ENCODE measurements around the gene DOCK10. TPM values are rescaled to one million over a fixed set of nuclear protein-coding genes. Genes with fewer than 3 reads are reported as not detected.

Gene DOCK10
- total RNA-seq, 1 experiment from 2014 or later = 28.9 TPM

DNA sequence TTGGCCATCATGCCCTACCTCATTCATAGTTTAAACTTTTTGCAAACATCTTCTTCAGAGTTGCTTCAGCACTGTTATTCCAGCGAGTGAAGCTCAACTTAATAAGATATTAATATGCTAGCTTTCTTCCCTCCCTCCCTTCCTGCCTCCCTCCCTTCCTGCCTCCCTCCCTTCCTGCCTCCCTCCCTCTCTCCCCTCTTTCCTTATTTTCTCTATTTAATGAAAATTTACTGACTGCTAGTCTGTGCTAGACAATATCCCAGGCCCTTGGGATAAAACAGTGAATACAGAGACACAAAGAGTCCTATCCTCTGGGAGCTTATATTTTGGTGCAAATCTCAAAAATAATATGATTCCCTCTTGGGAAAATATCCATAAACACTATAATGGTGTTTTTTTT is 42.9 kb downstream of the DOCK10 start:
- Histone ChIP-seq H3K27ac (no peak overlapping the region), H3K4me3 (no peak overlapping the region), H2AFZ (no peak overlapping the region), H3K9me2 (ENCODE audit: insufficient read depth) (no peaks in the 10 kb centered on the region), H3K79me2 (ENCODE audit: low read depth) (no peaks in the 10 kb centered on the region), H3K4me2 (no peak overlapping the region), H3F3A (ENCODE audit: insufficient read depth, low read depth) (no peaks in the 10 kb centered on the region), H3K9me3 (ENCODE audit: insufficient read depth, low read depth) (no peaks in the 10 kb centered on the region), H3K27me3 (ENCODE audit: insufficient read depth, low read depth) (0 out of 2 replicates have a peak, but pooled peaks cover 3% of the 10 kb centered on the region), H4K20me1 (ENCODE audit: insufficient read depth) (no peaks in the 10 kb centered on the region), H3K36me3 (ENCODE audit: low read depth) (no peaks in the 10 kb centered on the region), H3K4me1 (replicated peaks; ENCODE audit: insufficient read depth) (no peaks in the 10 kb centered on the region)
- DNase-seq = no peak
- ChIA-PET POLR2A (ENCODE audit: unreplicated experiment) (no interaction called here), CTCF (interaction anchor here (0.6 kb wide), 1 partner anchor 666 kb away, joined by 3 read pairs; no protein-coding TSS in a partner anchor)
- no TSS peak for BruUV-seq (replicated peaks)
- TF ChIP-seq CTCF (conservative IDR thresholded peaks at IDR 0.05) (no peak), EZH2 (IDR thresholded peaks at IDR 0.05; ENCODE audit: low read depth) (no peak)
- intact Hi-C loops (cut with micrococcal nuclease; ENCODE audit: unreplicated experiment) = no loop called here

- TF ChIP-seq CTCF (conservative IDR thresholded peaks at IDR 0.05) (no peak), EZH2 (IDR thresholded peaks at IDR 0.05; ENCODE audit: low read depth) (no peak)
- Histone ChIP-seq H3K4me1 (replicated peaks; ENCODE audit: insufficient read depth) (no peaks in the 10 kb centered on the region), H3K4me3 (no peak overlapping the region), H2AFZ (0 out of 2 replicates have a peak overlapping the region, but pooled peaks have one; percentile 19), H4K20me1 (ENCODE audit: insufficient read depth) (no peaks in the 10 kb centered on the region), H3K9me3 (ENCODE audit: insufficient read depth, low read depth) (no peaks in the 10 kb centered on the region), H3K79me2 (ENCODE audit: low read depth) (no peaks in the 10 kb centered on the region), H3K27me3 (ENCODE audit: insufficient read depth, low read depth) (0 out of 2 replicates have a peak, but pooled peaks cover 3% of the 10 kb centered on the region), H3K36me3 (ENCODE audit: low read depth) (no peaks in the 10 kb centered on the region), H3F3A (ENCODE audit: insufficient read depth, low read depth) (no peaks in the 10 kb centered on the region), H3K9me2 (ENCODE audit: insufficient read depth) (no peaks in the 10 kb centered on the region), H3K4me2 (no peak overlapping the region), H3K27ac (no peak overlapping the region)
- CTCF ChIA-PET = no interaction called here
- BruUV-seq (replicated peaks) = no TSS peak
- no peak for DNase-seq
- POLR2A ChIA-PET (ENCODE audit: unreplicated experiment) = no interaction called here
- intact Hi-C loops (cut with micrococcal nuclease; ENCODE audit: unreplicated experiment) = no loop called here
Measured at GRCh38 chr2:224997802-224998201, 44.5 kb downstream of the DOCK10 start.

- BruUV-seq (replicated peaks) = no TSS peak
- DNase-seq = no peak
- Histone ChIP-seq H3K4me3 (no peak overlapping the region), H3K9me3 (ENCODE audit: insufficient read depth, low read depth) (no peaks in the 10 kb centered on the region), H2AFZ (no peak overlapping the region), H3K79me2 (ENCODE audit: low read depth) (no peaks in the 10 kb centered on the region), H3K27me3 (ENCODE audit: insufficient read depth, low read depth) (0 out of 2 replicates have a peak, but pooled peaks cover 3% of the 10 kb centered on the region), H3F3A (ENCODE audit: insufficient read depth, low read depth) (no peaks in the 10 kb centered on the region), H3K27ac (no peak overlapping the region), H4K20me1 (ENCODE audit: insufficient read depth) (no peaks in the 10 kb centered on the region), H3K4me2 (no peak overlapping the region), H3K9me2 (ENCODE audit: insufficient read depth) (no peaks in the 10 kb centered on the region), H3K36me3 (ENCODE audit: low read depth) (no peaks in the 10 kb centered on the region), H3K4me1 (replicated peaks; ENCODE audit: insufficient read depth) (no peaks in the 10 kb centered on the region)
- intact Hi-C loops (cut with micrococcal nuclease; ENCODE audit: unreplicated experiment) = no loop called here
- CTCF ChIA-PET = no interaction called here
- POLR2A ChIA-PET (ENCODE audit: unreplicated experiment) = no interaction called here
- TF ChIP-seq EZH2 (IDR thresholded peaks at IDR 0.05; ENCODE audit: low read depth) (no peak), CTCF (conservative IDR thresholded peaks at IDR 0.05) (no peak)
Measured at GRCh38 chr2:224995419-224995818, 46.8 kb downstream of the DOCK10 start.

Measured in PC-9 (cell line).